SW 1271 (cell line): Measurements from ENCODE around the gene MSH4.
A peak's percentile ranks its signal among the peaks of the same experiment; 100 is the strongest.
"Not testable (repeated sequence)": the region's sequence is repeated elsewhere in the genome, so short reads cannot be mapped to it uniquely, and the experiment has no call there.

ENCODE experiments used
- DNase-seq, 2 experiments: peaks; one replicate each; lab custom pipeline; 2025; lab: John Stamatoyannopoulos, UW

The MSH4 gene

DNA sequence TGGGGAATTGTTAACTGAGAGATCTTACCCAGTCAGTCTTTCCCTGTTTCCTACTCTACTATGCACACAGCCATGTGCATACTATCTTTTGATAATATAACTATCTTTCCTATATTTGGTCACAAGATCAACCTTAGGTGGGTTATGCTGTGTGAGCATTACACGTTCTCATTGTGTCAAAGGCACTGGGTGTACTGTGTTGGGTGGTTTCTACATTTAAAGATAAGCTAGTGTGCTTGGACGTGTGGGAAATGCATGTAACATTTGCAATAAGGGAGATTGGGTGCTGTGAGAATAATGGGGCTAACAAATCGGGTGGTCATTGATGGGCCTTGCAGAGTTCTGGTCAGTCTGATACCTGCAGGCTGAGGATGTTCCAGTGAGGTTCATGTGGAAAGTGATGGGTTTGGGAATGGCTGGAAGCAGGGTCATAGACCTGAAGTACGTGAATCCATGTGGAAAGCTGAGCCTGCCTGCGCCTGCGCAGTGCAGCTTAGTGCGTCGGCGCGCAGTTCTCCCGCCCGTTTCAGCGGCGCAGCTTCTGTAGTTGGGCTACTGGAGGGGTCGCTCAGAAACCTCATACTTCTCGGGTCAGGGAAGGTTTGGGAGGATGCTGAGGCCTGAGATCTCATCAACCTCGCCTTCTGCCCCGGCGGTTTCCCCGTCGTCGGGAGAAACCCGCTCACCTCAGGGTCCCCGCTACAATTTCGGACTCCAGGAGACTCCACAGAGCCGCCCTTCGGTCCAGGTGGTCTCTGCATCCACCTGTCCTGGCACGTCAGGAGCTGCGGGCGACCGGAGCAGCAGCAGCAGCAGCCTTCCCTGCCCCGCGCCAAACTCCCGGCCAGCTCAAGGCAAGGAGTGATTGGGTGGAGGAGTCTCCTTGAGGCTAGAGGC, at the start of gene MSH4:
Gene MSH4 (plus strand): TSS at position 507 of the 897 bp plus-strand sequence. CDS start 104 bp downstream, at position 611.
- no peak for DNase-seq

DNA sequence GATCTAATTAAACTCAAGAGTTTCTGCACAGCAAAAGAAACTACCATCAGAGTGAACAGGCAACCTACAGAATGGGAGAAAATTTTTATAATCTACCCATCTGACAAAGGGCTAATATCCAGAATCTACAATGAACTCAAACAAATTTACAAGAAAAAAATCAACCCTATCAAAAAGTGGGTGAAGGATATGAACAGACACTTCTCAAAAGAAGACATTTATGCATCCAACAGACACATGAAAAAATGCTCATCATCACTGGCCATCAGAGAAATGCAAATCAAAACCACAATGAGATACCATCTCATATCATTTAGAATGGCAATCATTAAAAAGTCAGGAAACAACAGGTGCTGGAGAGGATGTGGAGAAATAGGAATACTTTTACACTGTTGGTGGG, 39.5 kb upstream of the MSH4 start:
- DNase-seq: not testable (repeated sequence)

DNA sequence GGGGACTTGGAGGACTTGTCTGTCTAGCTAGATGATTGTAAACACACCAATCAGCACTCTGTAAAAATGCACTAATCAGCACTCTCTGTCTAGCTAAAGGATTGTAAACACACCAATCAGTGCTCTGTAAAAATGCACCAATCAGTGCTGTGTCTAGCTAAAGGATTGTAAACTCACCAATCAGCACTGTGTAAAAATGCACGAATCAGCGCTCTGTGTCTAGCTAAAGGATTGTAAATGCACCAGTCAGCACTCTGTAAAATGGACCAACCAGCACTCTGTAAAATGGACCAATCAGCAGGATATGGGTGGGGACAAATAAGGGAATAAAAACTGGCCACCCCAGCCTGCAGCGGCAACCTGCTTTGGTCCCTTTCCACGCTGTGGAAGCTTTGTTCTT, 38.1 kb upstream of the MSH4 start:
- DNase-seq: not testable (repeated sequence)

DNA sequence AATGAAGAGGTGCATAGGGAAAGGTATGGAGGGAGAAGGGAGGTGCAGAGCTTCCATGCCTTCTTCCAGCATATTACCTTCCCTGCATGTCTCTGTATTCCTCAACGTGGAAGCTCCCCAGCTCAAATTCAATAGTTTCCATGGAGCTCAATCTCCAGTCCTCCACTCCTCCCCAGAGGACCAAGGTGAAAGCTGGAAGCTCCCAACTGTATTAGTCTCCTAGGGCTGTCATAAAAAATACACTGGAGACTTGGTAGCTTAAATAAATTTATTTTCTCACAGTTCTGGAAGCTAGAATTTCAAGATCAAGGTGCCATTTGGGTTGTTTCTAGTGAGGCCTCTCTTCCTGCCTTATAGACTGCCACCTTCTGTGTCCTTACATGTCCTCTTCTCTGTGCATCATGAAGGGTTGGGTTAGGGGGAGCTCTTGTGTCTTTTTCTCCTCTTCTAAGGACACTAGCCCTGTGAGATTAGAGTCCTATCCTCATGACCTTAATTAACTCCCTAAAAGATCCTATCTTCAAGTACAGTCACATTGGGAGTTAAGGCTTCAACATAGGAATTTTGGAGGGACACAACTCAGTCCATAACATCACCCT, 32.5 kb upstream of the MSH4 start:
- no peak for DNase-seq

DNA sequence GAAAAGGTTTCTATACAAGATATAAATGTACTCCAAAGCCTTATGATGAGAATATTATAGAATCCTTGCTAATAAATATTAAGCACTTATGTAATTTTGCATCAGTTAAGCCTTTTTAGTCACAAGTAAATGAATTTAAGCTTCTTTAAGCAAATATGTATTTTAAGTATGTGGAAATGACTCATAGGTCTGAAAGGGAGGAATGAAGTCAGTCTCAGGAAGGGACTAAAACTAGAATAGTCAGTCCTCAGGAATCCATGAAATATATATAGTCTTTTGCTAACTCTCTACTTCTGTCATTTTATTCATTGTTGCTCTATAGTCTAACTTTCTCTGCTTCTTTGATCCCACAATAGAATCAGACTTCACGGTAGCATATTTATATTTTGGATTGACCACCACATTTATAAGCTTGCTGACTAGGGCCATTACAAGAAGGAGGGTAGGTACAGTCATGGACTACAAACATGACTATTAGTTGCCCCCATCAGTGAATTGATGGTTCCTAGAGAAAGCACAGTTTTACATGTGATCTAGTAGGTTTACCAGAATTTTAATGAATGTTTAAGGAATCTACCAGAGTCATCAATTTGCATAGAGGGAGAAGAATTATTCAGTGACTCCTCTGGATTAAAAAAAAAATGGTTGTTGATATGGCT, 30.9 kb upstream of the MSH4 start:
- DNase-seq: peak in 1 of 2 experiments; percentile 70

DNA sequence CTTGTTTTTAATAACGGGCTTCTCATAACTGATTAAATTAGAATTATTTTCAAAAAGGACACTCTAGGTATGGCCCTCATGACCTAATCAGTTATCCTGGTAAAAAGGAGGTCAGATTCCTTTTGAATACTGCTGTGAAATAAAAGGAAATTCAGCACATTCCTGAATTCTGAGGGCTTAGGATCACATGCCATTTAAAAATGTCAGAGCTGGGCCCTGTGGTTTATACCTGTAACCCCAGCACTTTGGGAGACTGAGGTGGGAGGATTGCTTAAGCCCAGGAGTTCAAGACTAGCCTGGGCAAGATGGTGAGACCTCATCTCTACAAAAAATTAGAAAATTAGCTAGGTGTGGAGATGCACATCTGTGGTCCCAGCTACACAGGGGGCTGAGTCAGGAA, 28.7 kb upstream of the MSH4 start:
- DNase-seq: peak in 1 of 2 experiments; percentile 7

DNA sequence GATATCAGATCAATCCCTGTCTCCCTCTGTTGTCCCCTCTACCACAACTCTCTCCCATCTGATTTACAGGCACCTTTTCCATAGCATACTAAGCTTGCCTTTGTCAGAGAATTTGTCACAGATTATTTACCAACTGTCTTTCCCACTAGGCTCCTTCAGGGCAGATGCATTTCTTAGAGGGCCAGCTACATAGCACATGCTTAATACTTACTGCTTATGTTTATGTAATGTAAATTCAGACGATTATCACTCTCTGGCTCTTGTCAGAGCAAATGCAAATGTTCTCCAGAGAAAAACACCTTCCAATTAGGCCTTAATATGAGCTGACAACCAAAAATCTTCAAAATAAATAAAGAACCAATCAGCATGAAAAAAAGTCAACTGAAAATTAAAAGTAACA, 25.9 kb upstream of the MSH4 start:
- DNase-seq: no peak

DNA sequence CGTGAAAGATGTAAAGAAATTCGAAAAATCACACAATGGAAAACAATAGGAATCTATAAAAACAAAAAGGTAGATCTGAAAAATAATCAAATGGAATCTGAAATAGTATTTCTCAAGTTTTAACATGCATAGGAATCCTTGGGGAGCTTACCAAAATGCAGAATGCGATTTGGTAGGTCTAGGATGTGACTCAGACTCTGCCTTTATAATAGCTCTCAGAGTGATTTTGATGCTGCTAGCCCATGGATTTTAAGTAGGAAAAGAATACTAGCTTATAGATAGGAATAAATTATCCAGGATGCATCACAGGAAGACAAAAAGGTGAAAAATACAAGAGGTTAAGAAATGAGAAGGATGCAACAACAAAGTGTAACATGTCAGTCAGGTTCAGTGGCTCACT, 24.7 kb upstream of the MSH4 start:
- DNase-seq: no peak

DNA sequence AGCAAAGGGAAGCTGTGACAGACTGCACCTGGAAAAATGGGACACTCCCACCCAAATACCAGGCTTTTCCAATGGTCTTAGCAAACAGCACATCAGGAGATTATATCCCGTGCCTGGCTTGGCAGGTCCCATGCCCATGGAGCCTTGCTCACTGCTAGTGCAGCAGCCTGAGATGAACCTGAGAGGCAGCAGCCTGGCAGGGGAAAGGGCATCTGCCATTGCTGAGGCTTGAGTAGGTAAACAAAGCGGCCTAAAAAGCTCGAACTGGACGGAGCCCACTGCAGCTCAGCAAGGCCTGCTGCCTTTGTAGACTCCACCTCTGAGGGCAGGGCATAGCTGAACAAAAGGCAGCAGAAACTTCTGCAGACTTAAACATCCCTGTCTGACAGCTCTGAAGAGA, 18.9 kb upstream of the MSH4 start:
- DNase-seq: not testable (repeated sequence)

DNA sequence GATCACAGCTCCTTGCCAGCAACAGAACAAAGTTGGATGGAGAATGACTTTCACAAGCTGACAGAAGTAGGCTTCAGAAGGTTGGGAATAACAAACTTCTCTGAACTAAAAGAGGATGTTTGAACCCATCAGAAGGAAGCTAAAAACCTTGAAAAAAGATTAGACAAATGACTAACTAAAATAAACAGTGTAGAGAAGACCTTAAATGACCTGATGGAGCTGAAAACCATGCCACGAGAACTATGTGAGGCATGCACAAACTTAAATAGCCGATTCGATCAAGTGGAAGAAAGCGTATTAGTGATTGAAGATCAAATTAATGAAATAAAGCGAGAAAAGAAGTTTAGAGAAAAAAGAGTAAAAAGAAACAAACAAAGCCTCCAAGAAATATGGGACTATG, 18.0 kb upstream of the MSH4 start:
- not testable (repeated sequence) for DNase-seq

DNA sequence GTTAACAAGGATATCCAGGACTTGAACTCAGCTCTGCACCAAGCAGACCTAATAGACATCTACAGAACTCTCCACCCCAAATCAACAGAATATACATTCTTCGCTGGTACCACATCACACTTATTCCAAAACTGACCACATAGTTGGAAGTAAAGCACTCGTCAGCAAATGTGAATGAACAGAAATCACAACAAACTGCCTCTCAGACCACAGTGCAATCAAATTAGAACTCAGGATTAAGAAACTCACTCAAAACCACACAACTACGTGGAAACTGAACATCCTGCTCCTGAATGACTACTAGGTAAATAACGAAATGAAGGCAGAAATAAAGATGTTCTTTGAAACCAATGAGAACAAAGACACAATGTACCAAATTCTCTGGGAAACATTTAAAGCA, 16.5 kb upstream of the MSH4 start:
- DNase-seq: not testable (repeated sequence)

DNA sequence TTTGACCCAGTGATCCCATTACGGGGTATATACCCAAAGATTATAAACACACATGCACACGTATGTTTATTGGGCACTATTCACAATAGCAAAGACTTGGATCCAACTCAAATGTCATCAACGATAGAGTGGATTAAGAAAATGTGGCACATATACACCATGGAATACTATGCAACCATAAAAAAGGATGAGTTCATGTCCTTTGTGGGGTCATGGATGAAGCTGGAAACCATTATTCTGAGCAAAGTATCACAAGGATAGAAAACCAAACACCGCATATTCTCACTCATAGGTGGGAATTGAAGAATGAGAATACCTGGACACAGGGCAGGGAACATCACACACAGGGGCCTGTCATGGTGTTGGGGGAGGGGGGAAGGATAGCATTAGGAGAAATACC, 12.8 kb upstream of the MSH4 start:
- DNase-seq: not testable (repeated sequence)

DNA sequence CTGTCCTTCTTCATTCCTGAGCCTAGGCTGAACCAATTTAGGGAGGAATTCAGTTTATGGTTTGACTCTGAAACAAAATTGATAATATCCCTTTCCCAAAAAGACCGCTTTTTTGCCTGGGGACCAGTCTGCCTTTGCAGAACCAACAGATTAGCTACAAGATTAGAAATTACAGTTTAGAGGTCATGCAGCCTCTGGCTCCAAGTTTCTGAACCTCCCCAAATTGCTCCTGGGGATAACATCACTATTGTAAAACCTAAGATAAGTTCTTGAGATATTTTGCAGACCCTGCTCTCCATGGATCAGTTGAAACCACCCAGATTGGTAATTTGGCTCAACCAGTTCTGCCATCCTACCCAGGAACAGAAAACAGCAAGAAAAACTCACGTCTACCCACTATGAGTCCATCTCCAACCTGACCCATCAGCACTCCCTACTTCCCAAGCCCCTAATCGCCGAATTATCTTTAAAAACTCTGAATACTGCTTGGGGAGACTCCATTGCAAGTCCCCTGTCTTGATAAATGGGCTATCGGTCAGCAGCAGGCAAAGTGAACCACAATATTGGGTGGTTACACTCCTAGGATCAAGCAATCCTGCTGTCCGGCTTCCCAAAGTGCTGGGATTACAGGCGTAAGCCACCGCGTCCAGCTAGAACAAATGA, 11.2 kb upstream of the MSH4 start:
- no peak for DNase-seq

DNA sequence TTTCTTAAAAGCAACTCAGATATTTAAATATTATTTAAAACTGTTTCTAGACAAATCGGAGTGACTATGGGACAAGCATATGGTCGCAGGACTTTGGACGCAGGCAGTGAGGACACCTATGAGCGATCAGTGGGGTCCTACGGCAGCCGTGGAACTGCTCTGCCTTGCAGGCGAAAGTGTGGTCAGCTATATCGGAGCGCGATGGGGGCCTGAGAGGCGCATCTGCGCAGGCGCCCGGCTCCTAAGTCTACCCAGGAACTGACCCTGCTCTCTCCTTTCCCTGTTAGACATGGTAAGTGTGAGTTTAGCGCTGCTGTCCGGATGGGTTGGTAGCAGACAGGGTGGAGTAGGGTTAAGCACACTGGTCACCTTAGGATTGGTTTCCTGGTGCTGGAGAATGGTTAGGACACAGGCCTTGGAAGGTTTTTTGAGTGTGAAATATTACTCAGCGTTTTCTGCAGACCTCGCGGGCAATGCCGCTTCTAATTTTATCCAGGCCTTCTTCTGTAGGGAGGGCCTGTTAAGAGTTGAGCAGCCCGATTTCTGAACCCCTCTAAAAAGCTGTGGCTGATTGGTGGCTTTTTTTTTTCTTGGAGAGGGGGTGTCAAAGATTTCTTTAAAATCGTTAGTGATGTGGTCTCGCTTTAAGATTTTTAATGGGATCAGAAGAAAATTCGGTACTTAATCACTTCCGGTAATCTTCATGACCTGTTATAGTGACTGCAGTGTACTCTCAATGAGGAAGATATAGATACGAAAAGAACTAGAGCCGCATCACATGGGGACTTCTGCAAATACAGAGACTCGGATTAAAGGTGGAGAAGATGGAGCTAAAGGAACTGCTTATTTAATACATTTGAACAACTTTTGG, 10.5 kb upstream of the MSH4 start, which contains the start of gene RABGGTB:
Gene RABGGTB (plus strand): TSS at position 274 of the 871 bp plus-strand sequence. CDS start 16 bp downstream, at position 290.
- peak; percentile 72 to 94 for DNase-seq

DNA sequence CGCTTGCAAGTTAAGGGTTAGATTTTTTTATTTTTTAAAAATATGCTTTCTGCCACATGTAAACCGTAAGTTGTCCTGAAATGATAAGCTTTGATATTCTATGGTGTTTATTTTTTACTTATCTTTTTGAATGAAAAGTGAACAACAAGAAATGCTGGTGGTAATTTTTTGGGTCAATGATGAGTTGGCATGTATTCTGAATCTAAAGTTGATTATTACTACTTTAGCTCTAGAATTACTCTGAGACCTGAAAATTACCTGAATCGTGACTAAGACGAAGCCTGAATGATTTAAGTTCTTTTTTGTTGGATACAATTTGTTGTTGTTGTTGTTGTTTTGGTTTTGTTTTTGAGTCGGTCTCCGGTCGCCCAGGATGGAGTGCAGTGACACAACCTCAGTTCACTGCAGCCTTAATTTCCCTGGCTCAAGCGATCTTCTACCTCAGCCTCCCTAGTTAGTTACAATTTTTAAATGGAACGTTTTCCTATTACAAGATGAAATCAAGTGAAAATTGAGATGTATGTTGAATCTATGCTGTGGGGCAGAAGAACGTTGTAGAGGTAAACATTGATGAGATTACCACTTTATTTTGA, 9.7 kb upstream of the MSH4 start:
- DNase-seq: no peak

DNA sequence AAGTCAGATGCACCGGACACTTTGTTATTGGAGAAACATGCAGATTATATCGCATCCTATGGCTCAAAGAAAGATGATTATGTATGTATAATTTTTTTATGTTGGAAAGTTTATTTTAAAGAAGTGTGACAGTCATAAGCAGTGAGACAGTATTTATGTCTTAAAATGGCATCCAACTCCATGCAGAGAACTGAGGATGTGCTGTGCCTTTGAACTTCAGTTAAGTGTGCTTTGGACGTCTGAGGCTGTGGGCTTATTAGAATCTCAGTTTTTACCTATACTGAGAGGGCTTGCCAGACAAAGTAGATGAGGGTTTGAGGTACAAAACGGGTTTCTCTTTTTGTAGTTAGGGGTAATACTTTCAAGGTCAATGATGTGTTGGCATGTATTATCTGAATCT, 9.2 kb upstream of the MSH4 start:
- no peak for DNase-seq

DNA sequence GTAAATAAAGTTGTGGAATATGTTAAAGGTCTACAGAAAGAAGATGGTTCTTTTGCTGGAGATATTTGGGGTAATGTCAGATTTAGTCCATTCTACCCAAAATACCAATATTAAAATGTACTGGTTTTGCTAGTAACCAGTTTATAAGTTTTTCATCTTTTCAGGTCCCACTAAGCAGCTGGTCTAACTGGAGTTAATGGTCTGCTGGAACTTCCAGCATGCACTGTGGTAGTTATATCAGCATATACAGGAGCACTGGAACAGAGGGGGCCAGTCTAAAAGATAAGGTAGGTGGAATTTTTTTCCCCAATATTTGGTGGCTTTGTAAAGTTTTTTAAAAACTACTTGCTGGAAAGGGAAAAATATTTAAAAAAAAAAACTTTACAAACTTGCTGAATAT, 6.7 kb upstream of the MSH4 start:
- DNase-seq: no peak

DNA sequence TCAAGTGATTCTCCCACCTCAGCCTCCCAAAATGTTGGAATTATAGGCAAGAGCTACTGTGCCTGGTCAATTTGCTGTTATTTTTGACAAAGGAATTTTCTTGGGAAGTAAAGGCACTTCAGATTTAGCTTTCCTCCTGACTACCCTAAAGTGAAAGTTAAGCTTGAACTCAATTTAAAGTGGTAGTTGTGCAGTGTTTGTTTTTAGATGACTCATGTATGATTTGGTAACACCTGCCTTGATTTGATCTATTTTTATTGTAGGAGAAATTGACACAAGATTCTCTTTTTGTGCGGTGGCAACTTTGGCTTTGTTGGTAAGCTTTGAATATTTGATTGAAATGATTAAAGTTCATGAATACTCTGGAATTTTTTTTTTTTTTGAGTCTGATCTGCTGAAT, 5.7 kb upstream of the MSH4 start:
- DNase-seq: no peak

DNA sequence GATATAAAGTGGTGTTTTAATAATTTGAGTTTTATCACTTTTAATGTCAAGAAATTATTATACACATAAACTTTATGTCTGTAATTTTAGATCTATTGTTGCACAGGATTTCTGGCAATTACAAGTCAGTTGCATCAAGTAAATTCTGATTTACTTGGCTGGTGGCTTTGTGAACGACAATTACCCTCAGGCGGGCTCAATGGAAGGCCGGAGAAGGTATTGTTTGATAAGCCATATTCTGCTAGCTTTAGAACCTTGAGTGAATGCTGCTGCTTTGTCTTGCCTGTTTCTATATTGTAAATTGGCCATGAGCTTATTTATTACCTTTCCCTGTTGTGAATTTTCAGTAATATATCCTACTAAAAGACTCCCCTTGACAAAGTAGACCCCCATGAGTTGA, 4.6 kb upstream of the MSH4 start:
- no peak for DNase-seq

DNA sequence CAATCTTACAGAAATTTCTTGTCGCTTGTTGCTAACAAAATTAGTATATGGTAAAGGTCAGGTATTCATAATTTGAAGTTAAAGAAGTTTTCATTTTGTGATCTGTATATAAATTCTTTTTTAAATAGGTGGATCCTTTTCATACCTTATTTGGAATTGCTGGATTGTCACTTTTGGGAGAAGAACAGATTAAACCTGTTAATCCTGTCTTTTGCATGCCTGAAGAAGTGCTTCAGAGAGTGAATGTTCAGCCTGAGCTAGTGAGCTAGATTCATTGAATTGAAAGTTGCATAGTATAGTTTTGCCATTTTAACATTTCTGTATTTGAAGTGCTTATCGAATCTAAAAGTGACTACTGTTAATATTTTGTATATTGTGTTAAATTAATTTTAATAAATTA, 2.3 kb upstream of the MSH4 start:
- no peak for DNase-seq

DNA sequence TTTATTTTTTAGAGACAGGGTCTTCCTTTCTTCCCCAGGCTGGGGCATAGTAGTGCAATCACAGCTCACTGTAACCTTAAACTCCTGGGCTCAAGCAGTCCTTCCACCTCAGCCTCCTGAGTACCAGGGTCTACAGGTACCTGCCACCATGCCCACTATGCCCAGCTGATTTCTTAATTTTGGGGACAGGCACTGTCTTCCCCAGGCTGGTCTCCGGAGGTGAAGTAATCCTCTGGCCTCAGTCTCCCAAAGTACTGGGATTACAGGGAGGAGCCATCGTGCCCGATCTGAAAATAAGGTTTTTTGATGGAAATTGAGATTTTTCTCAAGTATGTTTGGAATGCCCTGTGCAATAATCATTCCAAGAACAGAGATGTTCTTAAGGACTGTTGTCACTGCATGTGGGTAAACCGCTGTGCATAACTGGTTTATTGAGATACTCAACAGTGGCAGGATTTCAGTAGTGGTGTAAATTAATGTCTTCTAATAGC, 934 bp upstream of the MSH4 start:
- no peak for DNase-seq
